ENCODE data around the gene KRTAP10-11. TPM values are rescaled to one million over a fixed set of nuclear protein-coding genes. Genes with fewer than 3 reads are reported as not detected.
"Not testable (repeated sequence)": the region's sequence is repeated elsewhere in the genome, so short reads cannot be mapped to it uniquely, and the experiment has no call there.

Gene KRTAP10-11
- total RNA-seq = not detected in 2 replicates

GRCh38 chr21:44646366-44647221 is at the start of gene KRTAP10-11:
Gene KRTAP10-11, plus strand, starts transcription at chr21:44646414. Its CDS starts 45 bp downstream, at chr21:44646459.
- DNase-seq (ENCODE audit: low read depth, low spot score) = not testable (repeated sequence)

- no peak for DNase-seq (ENCODE audit: low read depth, low spot score)
These were observed 48.2 kb upstream of the KRTAP10-11 start for GRCh38 chr21:44598061-44598460.

- DNase-seq (ENCODE audit: low read depth, low spot score) = no peak
These were observed 46.8 kb upstream of the KRTAP10-11 start for GRCh38 chr21:44599264-44600029.

- DNase-seq (ENCODE audit: low read depth, low spot score) = not testable (repeated sequence)
These were observed 45.9 kb upstream of the KRTAP10-11 start, which contains the start of gene KRTAP10-7 for GRCh38 chr21:44600118-44600978. Gene KRTAP10-7, plus strand, starts transcription at chr21:44600597. Its CDS starts 25 bp downstream, at chr21:44600622.

GRCh38 chr21:44601091-44601490 is 45.1 kb upstream of the KRTAP10-11 start:
- DNase-seq (ENCODE audit: low read depth, low spot score) = not testable (repeated sequence)

GRCh38 chr21:44601596-44602462 is 44.4 kb upstream of the KRTAP10-11 start:
- no peak for DNase-seq (ENCODE audit: low read depth, low spot score)

GRCh38 chr21:44602463-44602850 is 43.8 kb upstream of the KRTAP10-11 start:
- DNase-seq (ENCODE audit: low read depth, low spot score) = no peak

GRCh38 chr21:44603109-44603875 is 42.9 kb upstream of the KRTAP10-11 start:
- no peak for DNase-seq (ENCODE audit: low read depth, low spot score)

- no peak for DNase-seq (ENCODE audit: low read depth, low spot score)
These were observed 42.3 kb upstream of the KRTAP10-11 start for GRCh38 chr21:44603911-44604310.

- no peak for DNase-seq (ENCODE audit: low read depth, low spot score)
These were observed 39.7 kb upstream of the KRTAP10-11 start for GRCh38 chr21:44606495-44606894.

GRCh38 chr21:44609193-44609592 is 37.0 kb upstream of the KRTAP10-11 start:
- no peak for DNase-seq (ENCODE audit: low read depth, low spot score)

GRCh38 chr21:44610157-44610843 is 35.9 kb upstream of the KRTAP10-11 start:
- DNase-seq (ENCODE audit: low read depth, low spot score) = not testable (repeated sequence)

- no peak for DNase-seq (ENCODE audit: low read depth, low spot score)
These were observed 34.7 kb upstream of the KRTAP10-11 start for GRCh38 chr21:44611551-44611950.

- no peak for DNase-seq (ENCODE audit: low read depth, low spot score)
These were observed 34.2 kb upstream of the KRTAP10-11 start, which contains the start of gene KRTAP10-8 for GRCh38 chr21:44612029-44612486. Gene KRTAP10-8, plus strand, starts transcription at chr21:44612079. Its CDS starts 22 bp downstream, at chr21:44612101.

- no peak for DNase-seq (ENCODE audit: low read depth, low spot score)
These were observed 33.5 kb upstream of the KRTAP10-11 start for GRCh38 chr21:44612669-44613229.

- DNase-seq (ENCODE audit: low read depth, low spot score) = no peak
These were observed 32.6 kb upstream of the KRTAP10-11 start for GRCh38 chr21:44613386-44614155.

GRCh38 chr21:44614161-44614631 is 32.0 kb upstream of the KRTAP10-11 start:
- no peak for DNase-seq (ENCODE audit: low read depth, low spot score)
